Adrenal gland (tissue), 5 donors: ENCODE data around the gene RPS26.
"Not testable (repeated sequence)": the region's sequence is repeated elsewhere in the genome, so short reads cannot be mapped to it uniquely, and the experiment has no call there.

Source experiments
- CTCF ChIP-seq, 6 experiments: fragments of 450-650 bp in 4 of 6; fragments of 200-600 bp in 2 of 6; sonication (generic) in 1 of 6; IDR thresholded peaks; 1 replicate in 5 of 6; 2 replicates in 1 of 6; pipeline versions ENCODE4 v1.5.1 to v1.8.0; 2016 to 2021; ENCODE audit warnings: antibody characterized with exemption in 6 of 6, mild to moderate bottlenecking in 2 of 6, moderate library complexity in 1 of 6
- POLR2A ChIP-seq, 2 donors: fragments of 450-650 bp; IDR thresholded peaks; one replicate each; pipeline ENCODE4 v1.6.1; 2017; ENCODE audit warnings: antibody characterized with exemption in 2 of 2, mild to moderate bottlenecking in 2 of 2, moderate library complexity in 1 of 2
- donor health status: DM: no; HTN: no; CAD: no.

DNA sequence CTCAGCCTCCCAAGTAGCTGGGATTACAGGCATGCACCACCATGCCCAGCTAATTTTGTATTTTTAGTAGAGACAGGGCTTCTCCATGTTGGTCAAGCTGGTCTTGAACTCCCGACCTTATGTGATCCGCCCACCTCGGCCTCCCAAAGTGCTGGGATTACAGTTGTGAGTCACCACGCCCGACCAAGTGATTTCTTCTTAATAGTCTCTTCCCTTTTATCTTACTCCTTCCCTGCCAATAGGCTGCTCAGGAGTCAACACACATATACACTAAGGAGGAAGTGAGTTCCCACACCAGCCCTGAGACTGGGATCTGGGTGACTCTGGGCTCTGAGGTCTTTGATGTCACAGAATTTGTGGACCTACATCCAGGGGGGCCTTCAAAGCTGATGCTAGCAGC lies 38.3 kb upstream of the RPS26 start:
- not testable (repeated sequence) for TF ChIP-seq POLR2A, CTCF (IDR thresholded peaks at IDR 0.05)
